ES-I3 (cell line): ENCODE results near the gene SLC35F6.
"Not testable (repeated sequence)": the region's sequence is repeated elsewhere in the genome, so short reads cannot be mapped to it uniquely, and the experiment has no call there.

Source experiments
- H3K36me3 ChIP-seq: 2 replicates; pipeline ENCODE4 v1.6.1; 2013; ENCODE audit warnings: mild to moderate bottlenecking, low read length, control low read depth, moderate library complexity; ENCODE audit not compliant: insufficient read depth
- H3K4me1 ChIP-seq: 2 replicates; pipeline ENCODE4 v1.6.1; 2013; ENCODE audit warnings: mild to moderate bottlenecking, control low read depth, low read length; ENCODE audit not compliant: insufficient read depth
- H3K9ac ChIP-seq: 2 replicates; pipeline ENCODE4 v1.6.1; 2013; ENCODE audit warnings: low read depth, mild to moderate bottlenecking, low read length, moderate library complexity
- H3K9me3 ChIP-seq: 2 replicates; pipeline ENCODE4 v1.6.1; 2013; ENCODE audit warnings: mild to moderate bottlenecking, low read length, moderate library complexity; ENCODE audit not compliant: control insufficient read depth, insufficient read depth

The SLC35F6 gene

GRCh38 chr2:26740346-26740745 lies 23.7 kb upstream of the SLC35F6 start:
- Histone ChIP-seq H3K36me3 (no peaks in the 10 kb centered on the region), H3K9me3 (no peaks in the 10 kb centered on the region), H3K9ac (no peak overlapping the region), H3K4me1 (no peaks in the 10 kb centered on the region)

- H3K36me3 ChIP-seq = no peaks in the 10 kb centered on the region
- H3K9me3 ChIP-seq = no peaks in the 10 kb centered on the region
- no peak overlapping the region for H3K9ac ChIP-seq
- no peaks in the 10 kb centered on the region for H3K4me1 ChIP-seq
Observed at GRCh38 chr2:26740890-26741302, 23.2 kb upstream of the SLC35F6 start.

GRCh38 chr2:26742048-26742770 lies 21.9 kb upstream of the SLC35F6 start:
- H3K9ac ChIP-seq = no peak overlapping the region
- no peaks in the 10 kb centered on the region for H3K36me3 ChIP-seq
- no peaks in the 10 kb centered on the region for H3K9me3 ChIP-seq
- no peaks in the 10 kb centered on the region for H3K4me1 ChIP-seq

GRCh38 chr2:26743852-26744251 lies 20.2 kb upstream of the SLC35F6 start:
- Histone ChIP-seq H3K4me1 (no peaks in the 10 kb centered on the region), H3K9ac (no peak overlapping the region), H3K9me3 (no peaks in the 10 kb centered on the region), H3K36me3 (no peaks in the 10 kb centered on the region)

- no peak overlapping the region for H3K9ac ChIP-seq
- no peaks in the 10 kb centered on the region for H3K9me3 ChIP-seq
- H3K4me1 ChIP-seq = no peaks in the 10 kb centered on the region
- no peaks in the 10 kb centered on the region for H3K36me3 ChIP-seq
Observed at GRCh38 chr2:26744953-26745352, 19.1 kb upstream of the SLC35F6 start.

- Histone ChIP-seq H3K9ac (no peak overlapping the region), H3K4me1 (no peaks in the 10 kb centered on the region), H3K9me3 (no peaks in the 10 kb centered on the region), H3K36me3 (no peaks in the 10 kb centered on the region)
Observed at GRCh38 chr2:26745609-26746327, 18.3 kb upstream of the SLC35F6 start.

- no peaks in the 10 kb centered on the region for H3K4me1 ChIP-seq
- H3K9me3 ChIP-seq = 0 out of 2 replicates have a peak, but pooled peaks cover 4% of the 10 kb centered on the region
- H3K36me3 ChIP-seq = no peaks in the 10 kb centered on the region
- no peak overlapping the region for H3K9ac ChIP-seq
Observed at GRCh38 chr2:26746934-26747333, 17.1 kb upstream of the SLC35F6 start.

- Histone ChIP-seq H3K9ac (peak overlapping the region; percentile 53), H3K4me1 (peaks cover 20% of the 10 kb centered on the region)
- not testable (repeated sequence) for H3K9me3 ChIP-seq, H3K36me3 ChIP-seq
Observed at GRCh38 chr2:26749787-26750420, 14.2 kb upstream of the SLC35F6 start.

GRCh38 chr2:26750467-26750866 lies 13.6 kb upstream of the SLC35F6 start:
- peak overlapping the region; percentile 53; the same call in 1 of the 2 replicates for H3K9ac ChIP-seq
- H3K36me3 ChIP-seq, H3K9me3 ChIP-seq: not testable (repeated sequence)
- H3K4me1 ChIP-seq = peaks cover 26% of the 10 kb centered on the region

GRCh38 chr2:26752656-26753055 lies 11.4 kb upstream of the SLC35F6 start:
- H3K4me1 ChIP-seq = peaks cover 44% of the 10 kb centered on the region
- no peaks in the 10 kb centered on the region for H3K36me3 ChIP-seq
- H3K9me3 ChIP-seq = 0 out of 2 replicates have a peak, but pooled peaks cover 4% of the 10 kb centered on the region
- H3K9ac ChIP-seq = no peak overlapping the region

- Histone ChIP-seq H3K9ac (no peak overlapping the region), H3K36me3 (no peaks in the 10 kb centered on the region), H3K4me1 (peaks cover 57% of the 10 kb centered on the region), H3K9me3 (0 out of 2 replicates have a peak, but pooled peaks cover 4% of the 10 kb centered on the region)
Observed at GRCh38 chr2:26754539-26754938, 9.5 kb upstream of the SLC35F6 start.

GRCh38 chr2:26754972-26755670 lies 9.0 kb upstream of the SLC35F6 start:
- H3K4me1 ChIP-seq = peaks cover 57% of the 10 kb centered on the region
- H3K9me3 ChIP-seq = 0 out of 2 replicates have a peak, but pooled peaks cover 4% of the 10 kb centered on the region
- H3K36me3 ChIP-seq = no peaks in the 10 kb centered on the region
- H3K9ac ChIP-seq = no peak overlapping the region

GRCh38 chr2:26756337-26756736 lies 7.7 kb upstream of the SLC35F6 start:
- Histone ChIP-seq H3K9me3 (0 out of 2 replicates have a peak, but pooled peaks cover 4% of the 10 kb centered on the region), H3K9ac (no peak overlapping the region), H3K36me3 (no peaks in the 10 kb centered on the region), H3K4me1 (peaks cover 57% of the 10 kb centered on the region)
